Neuron (in vitro differentiated cells): ENCODE data around the gene ARHGEF26.

Experiments used
- H2AFZ ChIP-seq: one replicate; pipeline ENCODE4 v1.6.1; 2013; ENCODE audit warnings: low read depth, mild to moderate bottlenecking, inconsistent platforms, low read length, moderate library complexity
- H3K27me3 ChIP-seq: one replicate; pipeline ENCODE4 v1.6.1; 2013; ENCODE audit warnings: low read length; ENCODE audit not compliant: insufficient read depth
- H3K36me3 ChIP-seq: one replicate; pipeline ENCODE4 v1.6.1; 2013; ENCODE audit warnings: low read length; ENCODE audit not compliant: insufficient read depth
- H3K4me1 ChIP-seq: one replicate; pipeline ENCODE4 v1.6.1; 2013; ENCODE audit warnings: low read length; ENCODE audit not compliant: insufficient read depth
- H3K4me3 ChIP-seq: 2 replicates; pipeline ENCODE4 v1.5.1; 2013; ENCODE audit warnings: mild to moderate bottlenecking, low read length, moderate library complexity
- H3K9me3 ChIP-seq: one replicate; pipeline ENCODE4 v1.6.1; 2013; ENCODE audit warnings: low read length

The ARHGEF26 gene

DNA sequence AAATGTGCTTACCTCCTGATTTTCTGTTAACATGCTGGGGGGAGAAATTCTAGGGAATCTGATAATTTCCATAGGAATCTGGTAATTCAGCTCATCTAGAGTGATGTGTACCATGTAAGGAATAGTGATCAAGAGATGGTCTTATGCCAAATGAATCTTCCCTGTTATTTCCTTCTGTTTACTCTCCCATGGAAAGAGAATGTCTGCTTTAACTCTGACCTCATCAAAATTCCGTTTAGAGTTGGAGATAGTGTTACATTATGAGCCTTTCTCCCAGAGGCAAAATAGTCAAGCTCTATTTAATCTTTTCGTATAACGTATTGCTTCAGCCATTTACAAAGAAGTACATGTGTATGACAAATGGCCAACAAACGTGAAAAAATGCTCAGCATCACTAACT is 76.6 kb downstream of the ARHGEF26 start:
- H3K27me3 ChIP-seq = no peaks in the 10 kb centered on the region
- no peak overlapping the region for H2AFZ ChIP-seq
- peaks cover 2% of the 10 kb centered on the region for H3K9me3 ChIP-seq
- no peak overlapping the region for H3K4me3 ChIP-seq
- H3K4me1 ChIP-seq = no peaks in the 10 kb centered on the region
- peaks cover 23% of the 10 kb centered on the region for H3K36me3 ChIP-seq

- Histone ChIP-seq H3K36me3 (peaks cover 3% of the 10 kb centered on the region), H3K4me3 (no peak overlapping the region), H3K27me3 (no peaks in the 10 kb centered on the region), H3K4me1 (no peaks in the 10 kb centered on the region), H3K9me3 (peaks cover 18% of the 10 kb centered on the region), H2AFZ (no peak overlapping the region)
Observed at GRCh38 chr3:154209499-154209898, 88.3 kb downstream of the ARHGEF26 start.

DNA sequence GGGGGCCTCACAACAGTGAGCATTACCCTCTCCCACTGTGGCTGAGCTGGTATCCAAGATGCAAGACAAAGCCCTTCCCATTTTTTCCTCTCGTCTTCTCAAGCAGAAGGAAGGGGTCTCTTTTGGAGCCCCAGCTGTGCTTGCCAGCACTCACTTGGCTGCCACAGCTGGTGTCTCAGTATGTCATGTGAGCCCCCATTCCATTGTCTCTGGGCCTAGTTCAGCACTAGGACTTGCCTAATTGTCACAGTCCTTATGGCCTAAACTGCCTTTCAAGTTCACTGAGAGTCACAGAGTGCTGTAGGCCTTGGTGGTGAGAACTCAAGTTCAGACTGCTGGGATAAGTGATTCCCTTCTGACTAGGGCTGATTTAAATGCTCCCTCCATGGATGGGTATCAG is 89.8 kb downstream of the ARHGEF26 start:
- H3K4me3 ChIP-seq = no peak overlapping the region
- peaks cover 21% of the 10 kb centered on the region for H3K9me3 ChIP-seq
- no peaks in the 10 kb centered on the region for H3K27me3 ChIP-seq
- no peak overlapping the region for H2AFZ ChIP-seq
- H3K36me3 ChIP-seq = peaks cover 3% of the 10 kb centered on the region
- no peaks in the 10 kb centered on the region for H3K4me1 ChIP-seq

DNA sequence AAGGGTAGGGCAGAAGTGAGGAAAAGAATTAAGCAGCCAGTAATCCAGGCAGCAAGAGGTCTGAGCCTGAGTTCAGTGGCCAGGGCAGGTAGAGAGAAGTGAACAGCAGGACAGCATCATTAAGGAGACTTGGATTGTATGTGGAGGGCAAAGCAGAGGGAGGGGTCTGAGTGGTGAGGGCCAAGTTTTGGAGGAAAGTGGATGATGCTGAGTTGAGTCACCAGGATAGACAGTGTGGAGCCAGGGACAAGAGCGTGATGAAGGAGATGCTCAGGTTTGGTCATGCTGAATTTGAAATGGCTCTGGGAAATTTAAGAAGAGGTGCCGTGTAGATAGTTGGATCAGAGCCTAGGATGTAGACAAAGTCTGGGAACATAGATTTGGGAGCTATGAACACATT is 93.1 kb downstream of the ARHGEF26 start:
- Histone ChIP-seq H3K36me3 (peaks cover 4% of the 10 kb centered on the region), H2AFZ (no peak overlapping the region), H3K4me3 (no peak overlapping the region), H3K27me3 (no peaks in the 10 kb centered on the region), H3K4me1 (no peaks in the 10 kb centered on the region), H3K9me3 (peaks cover 14% of the 10 kb centered on the region)

GRCh38 chr3:154217671-154218070 is 96.5 kb downstream of the ARHGEF26 start:
- Histone ChIP-seq H3K9me3 (peaks cover 7% of the 10 kb centered on the region), H3K4me3 (no peak overlapping the region), H3K4me1 (no peaks in the 10 kb centered on the region), H2AFZ (no peak overlapping the region), H3K27me3 (no peaks in the 10 kb centered on the region), H3K36me3 (peaks cover 12% of the 10 kb centered on the region)

GRCh38 chr3:154218728-154219127 is 97.5 kb downstream of the ARHGEF26 start:
- H3K36me3 ChIP-seq = peaks cover 12% of the 10 kb centered on the region
- H2AFZ ChIP-seq = no peak overlapping the region
- H3K9me3 ChIP-seq = peaks cover 6% of the 10 kb centered on the region
- H3K27me3 ChIP-seq = no peaks in the 10 kb centered on the region
- H3K4me3 ChIP-seq = no peak overlapping the region
- no peaks in the 10 kb centered on the region for H3K4me1 ChIP-seq

GRCh38 chr3:154220462-154220861 is 99.3 kb downstream of the ARHGEF26 start:
- H3K4me1 ChIP-seq = no peaks in the 10 kb centered on the region
- H3K27me3 ChIP-seq = no peaks in the 10 kb centered on the region
- H2AFZ ChIP-seq = no peak overlapping the region
- peaks cover 2% of the 10 kb centered on the region for H3K9me3 ChIP-seq
- H3K4me3 ChIP-seq = no peak overlapping the region
- peaks cover 12% of the 10 kb centered on the region for H3K36me3 ChIP-seq

DNA sequence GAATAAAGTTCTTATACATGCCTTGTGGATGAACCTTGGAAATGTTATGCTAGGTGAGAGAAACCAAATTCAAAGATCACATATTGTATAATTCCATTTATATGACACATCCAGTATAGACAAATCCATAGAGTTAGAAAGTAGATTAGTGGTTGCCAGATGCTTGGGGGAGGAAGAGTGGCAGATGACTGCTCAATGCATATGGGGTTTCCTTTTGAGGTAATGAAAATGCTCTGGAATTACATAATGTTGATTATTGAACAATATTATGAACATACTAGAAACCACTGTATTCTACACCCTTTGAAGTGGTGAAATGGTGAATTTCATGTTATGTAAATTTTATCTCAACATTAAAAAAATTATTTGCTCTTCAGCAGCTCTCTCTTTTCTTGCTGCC is 102.3 kb downstream of the ARHGEF26 start:
- Histone ChIP-seq H3K9me3 (no peaks in the 10 kb centered on the region), H3K4me3 (no peak overlapping the region), H3K4me1 (no peaks in the 10 kb centered on the region), H2AFZ (no peak overlapping the region), H3K27me3 (no peaks in the 10 kb centered on the region), H3K36me3 (peaks cover 20% of the 10 kb centered on the region)

DNA sequence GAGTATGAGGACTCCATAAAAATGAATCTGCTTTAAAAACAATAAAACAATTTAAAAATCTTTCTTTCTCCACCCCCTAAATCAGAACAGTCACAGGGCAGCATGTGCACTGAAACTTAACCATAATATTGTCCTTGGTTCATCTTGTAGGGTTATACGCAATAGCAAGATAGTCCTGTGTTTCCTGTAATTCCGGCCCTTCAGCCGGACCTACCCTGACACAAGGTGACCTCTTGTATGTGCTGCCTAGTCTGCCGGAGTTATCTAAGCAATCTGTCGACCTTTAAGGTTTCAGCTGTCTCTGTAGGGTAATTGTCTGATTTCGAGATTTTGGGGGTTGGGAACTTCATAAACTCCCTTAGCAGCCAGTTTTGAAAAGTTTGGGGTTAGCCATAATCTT is 103.2 kb downstream of the ARHGEF26 start:
- H3K9me3 ChIP-seq = no peaks in the 10 kb centered on the region
- H2AFZ ChIP-seq = no peak overlapping the region

DNA sequence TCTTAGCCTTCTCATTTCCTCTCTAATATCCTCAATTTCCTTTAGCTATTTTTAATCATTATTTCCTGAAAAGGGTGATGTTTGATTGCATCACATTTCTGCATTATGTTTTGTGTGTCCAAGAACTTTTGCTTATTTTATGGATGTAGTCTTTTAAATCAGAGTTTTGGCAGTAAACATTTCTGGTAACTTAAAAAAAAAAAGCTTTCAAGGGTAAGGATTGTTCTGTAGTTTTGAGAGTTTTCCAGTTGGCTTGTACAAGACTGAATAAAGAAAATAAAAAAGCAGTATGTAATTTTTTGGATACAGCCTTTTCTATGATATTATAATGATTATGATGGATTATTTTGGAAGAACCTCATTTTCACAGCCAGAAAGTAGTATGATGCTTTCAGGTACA is 103.7 kb downstream of the ARHGEF26 start:
- Histone ChIP-seq H3K27me3 (no peaks in the 10 kb centered on the region), H3K4me3 (no peak overlapping the region), H3K9me3 (no peaks in the 10 kb centered on the region)

More for the DNA sequence above, 103.2 kb downstream of the ARHGEF26 start:
- Histone ChIP-seq H3K4me1 (no peaks in the 10 kb centered on the region), H3K4me3 (no peak overlapping the region), H3K27me3 (no peaks in the 10 kb centered on the region), H3K36me3 (peaks cover 18% of the 10 kb centered on the region)

DNA sequence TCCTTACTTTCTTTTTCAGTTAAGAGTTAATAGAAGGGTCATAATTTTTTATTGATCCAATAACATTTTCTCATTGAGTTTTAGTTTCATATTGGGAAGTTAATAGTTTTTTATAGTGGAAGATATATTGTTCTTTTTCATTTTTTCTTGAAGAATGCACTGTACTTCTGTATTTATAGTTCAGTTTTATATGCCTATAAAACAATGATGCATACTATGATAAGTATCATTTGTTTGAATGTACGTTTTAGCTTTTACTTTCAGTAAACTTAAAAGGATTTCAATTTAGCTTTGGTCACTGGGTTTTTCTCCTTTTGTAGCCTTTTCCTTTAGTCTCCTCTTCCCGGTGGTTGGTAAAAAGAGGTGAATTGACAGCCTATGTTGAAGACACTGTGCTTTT is 104.3 kb downstream of the ARHGEF26 start:
- no peaks in the 10 kb centered on the region for H3K4me1 ChIP-seq
- peaks cover 13% of the 10 kb centered on the region for H3K36me3 ChIP-seq
- no peaks in the 10 kb centered on the region for H3K27me3 ChIP-seq
- no peak overlapping the region for H2AFZ ChIP-seq
- H3K4me3 ChIP-seq = no peak overlapping the region
- no peaks in the 10 kb centered on the region for H3K9me3 ChIP-seq

More for the DNA sequence above, 103.7 kb downstream of the ARHGEF26 start:
- H2AFZ ChIP-seq = no peak overlapping the region
- peaks cover 18% of the 10 kb centered on the region for H3K36me3 ChIP-seq
- no peaks in the 10 kb centered on the region for H3K4me1 ChIP-seq

DNA sequence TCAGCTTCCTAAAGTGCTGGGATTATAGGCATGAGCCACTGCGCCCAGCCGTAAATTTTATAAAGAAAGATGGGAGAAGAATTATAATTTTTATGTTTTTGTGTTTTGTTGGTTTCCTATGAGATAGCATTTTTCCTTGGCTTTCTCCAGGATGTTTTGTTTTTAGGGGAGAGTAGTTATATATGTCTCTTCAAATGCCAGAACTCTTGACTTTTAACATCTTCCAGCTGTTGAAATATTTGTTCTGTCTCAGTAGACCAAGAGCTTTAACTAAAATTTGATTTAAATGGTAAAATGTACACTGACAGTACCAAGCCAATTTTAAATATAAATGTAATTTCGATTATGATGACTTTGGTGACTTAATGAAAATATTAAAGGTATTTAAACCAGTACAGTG is 106.3 kb downstream of the ARHGEF26 start:
- no peak overlapping the region for H3K4me3 ChIP-seq
- H3K4me1 ChIP-seq = no peaks in the 10 kb centered on the region
- no peaks in the 10 kb centered on the region for H3K27me3 ChIP-seq
- no peak overlapping the region for H2AFZ ChIP-seq
- H3K36me3 ChIP-seq = peaks cover 10% of the 10 kb centered on the region
- no peaks in the 10 kb centered on the region for H3K9me3 ChIP-seq

- H2AFZ ChIP-seq = no peak overlapping the region
- H3K36me3 ChIP-seq = peaks cover 10% of the 10 kb centered on the region
- no peak overlapping the region for H3K4me3 ChIP-seq
- H3K9me3 ChIP-seq = no peaks in the 10 kb centered on the region
- no peaks in the 10 kb centered on the region for H3K4me1 ChIP-seq
- no peaks in the 10 kb centered on the region for H3K27me3 ChIP-seq
Observed at GRCh38 chr3:154228561-154229216, 107.5 kb downstream of the ARHGEF26 start.

DNA sequence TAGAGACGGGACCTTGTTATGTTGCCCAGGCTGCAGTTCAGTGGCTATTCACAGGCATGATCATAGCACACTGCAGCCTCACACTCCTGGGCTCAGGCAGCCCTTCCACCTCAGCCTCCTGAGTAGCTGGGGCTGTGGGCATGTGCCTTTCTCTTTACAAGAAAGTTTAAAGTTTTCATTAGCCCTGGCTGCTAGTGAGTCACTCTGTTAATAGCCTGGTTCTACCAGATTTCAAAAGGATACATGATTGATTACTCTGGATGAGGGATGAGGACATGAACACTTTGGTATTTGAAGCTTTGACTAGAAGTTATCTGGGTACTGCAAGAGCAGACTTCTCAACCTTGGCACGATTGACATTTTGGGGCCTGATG is 108.0 kb downstream of the ARHGEF26 start:
- H3K36me3 ChIP-seq = peaks cover 10% of the 10 kb centered on the region
- H3K27me3 ChIP-seq = no peaks in the 10 kb centered on the region
- no peaks in the 10 kb centered on the region for H3K9me3 ChIP-seq
- no peak overlapping the region for H3K4me3 ChIP-seq
- H3K4me1 ChIP-seq = no peaks in the 10 kb centered on the region
- H2AFZ ChIP-seq = no peak overlapping the region
